HepG2 (cell line): ENCODE data around the gene MBD5. TPM values are rescaled to one million over a fixed set of nuclear protein-coding genes. Genes with fewer than 3 reads are reported as not detected.
A peak's percentile ranks its signal among the peaks of the same experiment; 100 is the strongest.

Source experiments
- ARNTL ChIP-seq: sonication (generic); formaldehyde crosslinking; IDR thresholded peaks from 2 replicates; pipeline ENCODE4 v1.4.0; 2020; ENCODE audit warnings: mild to moderate bottlenecking, missing genetic modification reagents
- CAMTA2 ChIP-seq: sonication (generic); formaldehyde crosslinking; IDR thresholded peaks from 2 replicates; pipeline ENCODE4 v1.4.0; 2020; ENCODE audit warnings: mild to moderate bottlenecking, missing genetic modification reagents, borderline replicate concordance
- CEBPZ ChIP-seq: IDR thresholded peaks from 2 replicates; pipeline ENCODE4 v1.6.1; 2012; ENCODE audit warnings: low read length, improper control_type of control experiment
- DPF2 ChIP-seq: sonication (generic); formaldehyde crosslinking; IDR thresholded peaks from 2 replicates; pipeline ENCODE4 v1.4.0; 2020; ENCODE audit warnings: mild to moderate bottlenecking, low read depth, missing genetic modification reagents, borderline replicate concordance
- EED ChIP-seq: sonication (generic); formaldehyde crosslinking; IDR thresholded peaks from 2 replicates; pipeline ENCODE4 v1.5.0; 2020; ENCODE audit warnings: mild to moderate bottlenecking, missing genetic modification reagents
- GATAD1 ChIP-seq: IDR thresholded peaks from 2 replicates; pipeline ENCODE4 v1.6.1; 2016; ENCODE audit warnings: missing genetic modification reagents, missing compliant biosample characterization
- HMGA1 ChIP-seq: sonication (generic); formaldehyde crosslinking; conservative IDR thresholded peaks from 2 replicates; pipeline ENCODE4 v1.4.0; 2020; ENCODE audit warnings: missing genetic modification reagents
- KDM5A ChIP-seq: fragments of 200-600 bp; sonication (generic); IDR thresholded peaks from 2 replicates; pipeline ENCODE4 v1.7.0; 2018; ENCODE audit warnings: antibody characterized with exemption, mild to moderate bottlenecking, low read length, borderline replicate concordance
- MAFK ChIP-seq, 2 experiments: IDR thresholded peaks in 1 of 2; conservative IDR thresholded peaks in 1 of 2; 2 replicates each; pipeline ENCODE4 v1.6.1; 2011; ENCODE audit warnings: improper control_type of control experiment in 2 of 2, low read length in 2 of 2
- MTERF4 ChIP-seq: sonication (generic); formaldehyde crosslinking; IDR thresholded peaks from 2 replicates; pipeline ENCODE4 v1.8.0; 2023; ENCODE audit warnings: mild to moderate bottlenecking, missing genetic modification reagents
- NCOA5 ChIP-seq: sonication (generic); formaldehyde crosslinking; IDR thresholded peaks from 2 replicates; pipeline ENCODE4 v1.4.0; 2020; ENCODE audit warnings: missing genetic modification reagents
- NFYB ChIP-seq: sonication (generic); formaldehyde crosslinking; IDR thresholded peaks from 2 replicates; pipeline ENCODE4 v1.4.0; 2020; ENCODE audit warnings: missing genetic modification reagents
- NPAS2 ChIP-seq: sonication (generic); formaldehyde crosslinking; IDR thresholded peaks from 2 replicates; pipeline ENCODE4 v1.8.0; 2022; ENCODE audit warnings: mild to moderate bottlenecking, missing genetic modification reagents, borderline replicate concordance
- POLR2AphosphoS2 ChIP-seq: IDR thresholded peaks from 2 replicates; pipeline ENCODE4 v1.6.1; 2011; ENCODE audit warnings: low read depth, low read length, improper control_type of control experiment
- TBP ChIP-seq: sonication (generic); formaldehyde crosslinking; IDR thresholded peaks from 2 replicates; pipeline ENCODE4 v1.5.0; 2020; ENCODE audit warnings: missing genetic modification reagents
- ZNF180 ChIP-seq: sonication (generic); formaldehyde crosslinking; IDR thresholded peaks from 2 replicates; pipeline ENCODE4 v1.4.0; 2020; ENCODE audit warnings: low read depth, missing genetic modification reagents, borderline replicate concordance
- ZNF362 ChIP-seq: sonication (generic); formaldehyde crosslinking; IDR thresholded peaks from 2 replicates; pipeline ENCODE4 v1.4.0; 2020; ENCODE audit warnings: missing genetic modification reagents, mild to moderate bottlenecking, borderline replicate concordance
- ZNF484 ChIP-seq: sonication (generic); formaldehyde crosslinking; IDR thresholded peaks from 2 replicates; pipeline ENCODE4 v1.5.1; 2020; ENCODE audit warnings: mild to moderate bottlenecking, low read depth, missing genetic modification reagents, borderline replicate concordance
- ZNF615 ChIP-seq: sonication (generic); formaldehyde crosslinking; IDR thresholded peaks from 2 replicates; pipeline ENCODE4 v1.5.0; 2020; ENCODE audit warnings: mild to moderate bottlenecking, missing genetic modification reagents, borderline replicate concordance
- ZSCAN12 ChIP-seq: sonication (generic); formaldehyde crosslinking; IDR thresholded peaks from 2 replicates; pipeline ENCODE4 v1.9.0; 2021; ENCODE audit warnings: mild to moderate bottlenecking, missing genetic modification reagents
- polyA plus RNA-seq, 8 experiments: library from polyadenylated mRNA; depleted of rRNA in 3 of 8; stranded (reverse) in 7 of 8; unstranded in 1 of 8; fragments of >200 nt; fragmentation: Illumina TruSeq in 4 of 8; extraction: Trizol in 4 of 8; gene quantifications; 2 replicates each; pipeline versions ENCODE4 v1.2.1 to v1.2.3, GENCODE V29; 2011 to 2016; ENCODE audit warnings: low read depth in 4 of 8, missing spikeins in 1 of 8, mixed read lengths in 1 of 8; ENCODE audit not compliant: insufficient read depth in 1 of 8
- total RNA-seq, 5 experiments: library from RNA; depleted of rRNA; stranded (reverse); fragments of >200 nt; fragmentation: Illumina TruSeq; extraction: Trizol; gene quantifications; 2 replicates each; pipeline ENCODE4 v1.2.3, GENCODE V29; 2016; ENCODE audit warnings: low read depth in 1 of 5
- TF ChIP-seq, protein P1 (sequence below): sonication (generic); formaldehyde crosslinking; IDR thresholded peaks from 2 replicates; pipeline ENCODE4 v1.4.0; 2020; ENCODE audit warnings: mild to moderate bottlenecking, missing genetic modification reagents
- TF ChIP-seq, protein P2 (sequence below): IDR thresholded peaks from 2 replicates; pipeline ENCODE4 v1.6.1; 2016; ENCODE audit warnings: missing genetic modification reagents, missing compliant biosample characterization

MBD5 gene
- total and polyA plus RNA-seq, 2 of the 13 experiments (the other 11 are each of a cell fraction or from before 2014, with no cell fraction given), result 13.5 to 26.4 TPM

DNA sequence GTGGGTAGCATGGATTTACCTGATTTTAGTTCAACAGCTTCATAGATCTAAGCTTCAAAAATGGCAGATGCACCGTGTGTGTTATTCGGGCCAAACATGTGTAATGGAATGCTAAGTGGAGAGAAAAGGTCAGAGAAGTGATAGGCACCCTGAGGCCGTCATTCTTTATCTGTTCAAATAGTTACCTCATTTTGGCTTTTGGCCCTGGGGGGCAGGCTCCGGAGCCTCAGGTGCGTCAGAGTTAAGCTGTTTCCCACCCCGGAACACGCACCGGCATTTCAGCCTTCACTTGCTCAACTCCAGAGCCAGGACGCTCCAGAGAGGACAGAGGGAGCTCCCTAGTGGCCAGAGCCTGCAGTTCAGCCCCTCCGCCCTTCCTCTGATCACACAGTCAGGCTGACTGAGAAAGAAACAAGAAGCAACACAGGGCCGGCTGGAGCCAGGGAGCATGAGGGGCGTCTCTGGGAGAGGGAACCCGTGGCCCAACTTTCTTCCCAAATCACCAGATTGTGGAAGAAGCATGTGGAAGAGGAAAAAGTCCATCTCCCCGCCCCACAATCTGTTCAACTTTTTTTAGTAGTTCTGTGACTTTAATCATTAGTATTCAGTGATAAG lies 488.5 kb downstream of the MBD5 start (continued):
- TF ChIP-seq, protein P1, sequence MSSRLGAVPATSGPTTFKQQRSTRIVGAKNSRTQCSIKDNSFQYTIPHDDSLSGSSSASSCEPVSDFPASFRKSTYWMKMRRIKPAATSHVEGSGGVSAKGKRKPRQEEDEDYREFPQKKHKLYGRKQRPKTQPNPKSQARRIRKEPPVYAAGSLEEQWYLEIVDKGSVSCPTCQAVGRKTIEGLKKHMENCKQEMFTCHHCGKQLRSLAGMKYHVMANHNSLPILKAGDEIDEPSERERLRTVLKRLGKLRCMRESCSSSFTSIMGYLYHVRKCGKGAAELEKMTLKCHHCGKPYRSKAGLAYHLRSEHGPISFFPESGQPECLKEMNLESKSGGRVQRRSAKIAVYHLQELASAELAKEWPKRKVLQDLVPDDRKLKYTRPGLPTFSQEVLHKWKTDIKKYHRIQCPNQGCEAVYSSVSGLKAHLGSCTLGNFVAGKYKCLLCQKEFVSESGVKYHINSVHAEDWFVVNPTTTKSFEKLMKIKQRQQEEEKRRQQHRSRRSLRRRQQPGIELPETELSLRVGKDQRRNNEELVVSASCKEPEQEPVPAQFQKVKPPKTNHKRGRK (CRISPR knock-in tag), result peak; percentile 78
- TF ChIP-seq ZNF615 (no peak), ZNF180 (CRISPR knock-in tag) (no peak), TBP (CRISPR knock-in tag) (no peak), POLR2AphosphoS2 (no peak), MTERF4 (CRISPR knock-in tag) (peak; percentile 39; the same call in 1 of the 2 replicates), ZNF362 (CRISPR knock-in tag) (peak; percentile 56; the same call in 1 of the 2 replicates), NCOA5 (CRISPR knock-in tag) (no peak), NPAS2 (CRISPR knock-in tag) (no peak), MAFK (conservative IDR thresholded peaks at IDR 0.05 in 1 of 2, IDR thresholded peaks at IDR 0.05 in 1 of 2; ENCODE audit: low read length in 2 of 2) (peak in 1 of 2 experiments; percentile 8; a peak in 1 of 4 replicates), EED (CRISPR knock-in tag) (peak; percentile 77; the same call in 1 of the 2 replicates), CEBPZ (no peak), GATAD1 (CRISPR knock-in tag) (peak; percentile 50; the same call in 1 of the 2 replicates), NFYB (CRISPR knock-in tag) (0 out of 2 replicates have a peak, but pooled peaks have one; percentile 23), CAMTA2 (CRISPR knock-in tag) (no peak; the same call in 1 of the 2 replicates), ZNF484 (CRISPR knock-in tag) (no peak), DPF2 (CRISPR knock-in tag) (no peak), ARNTL (CRISPR knock-in tag) (peak; percentile 79), KDM5A (no peak), ZSCAN12 (peak; percentile 79; the same call in 1 of the 2 replicates), HMGA1 (CRISPR knock-in tag) (no peak)
- TF ChIP-seq, protein P2, sequence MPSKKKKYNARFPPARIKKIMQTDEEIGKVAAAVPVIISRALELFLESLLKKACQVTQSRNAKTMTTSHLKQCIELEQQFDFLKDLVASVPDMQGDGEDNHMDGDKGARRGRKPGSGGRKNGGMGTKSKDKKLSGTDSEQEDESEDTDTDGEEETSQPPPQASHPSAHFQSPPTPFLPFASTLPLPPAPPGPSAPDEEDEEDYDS, result peak; percentile 58; the same call in 1 of the 2 replicates
